Mesenchymal stem cell (in vitro differentiated cells and primary cell): Measurements from ENCODE around the gene TSPAN9.

ENCODE experiments used
- DNase-seq: peaks from one replicate; pipeline ENCODE4 v3.0.0-alpha.2; 2013
- H2AFZ ChIP-seq: one replicate; pipeline ENCODE4 v1.6.1; 2013; ENCODE audit warnings: low read depth, mild to moderate bottlenecking, control low read depth, inconsistent platforms, low read length, moderate library complexity
- H2AK5ac ChIP-seq: 2 replicates; pipeline ENCODE4 v1.6.1; 2013; ENCODE audit warnings: low read length, moderate library complexity, mild to moderate bottlenecking, inconsistent platforms; ENCODE audit not compliant: severe bottlenecking
- H2BK120ac ChIP-seq: one replicate; pipeline ENCODE4 v1.6.1; 2013; ENCODE audit warnings: low read depth, mild to moderate bottlenecking, inconsistent platforms, low read length, moderate library complexity
- H2BK12ac ChIP-seq, 2 experiments: one replicate each; pipeline ENCODE4 v1.6.1; 2013; ENCODE audit warnings: inconsistent platforms in 2 of 2, low read length in 2 of 2, mild to moderate bottlenecking in 2 of 2, moderate library complexity in 2 of 2, control low read depth in 1 of 2
- H2BK15ac ChIP-seq: one replicate; pipeline ENCODE4 v1.6.1; 2013; ENCODE audit warnings: mild to moderate bottlenecking, low read depth, inconsistent platforms; ENCODE audit not compliant: poor library complexity, severe bottlenecking
- H2BK5ac ChIP-seq: 2 replicates; pipeline ENCODE4 v1.6.1; 2013; ENCODE audit warnings: low read depth, mild to moderate bottlenecking, low read length, control low read depth, inconsistent platforms; ENCODE audit not compliant: poor library complexity, severe bottlenecking
- H3K14ac ChIP-seq, 2 experiments: one replicate each; pipeline ENCODE4 v1.6.1; 2013; ENCODE audit warnings: inconsistent platforms in 2 of 2, low read length in 2 of 2, control low read depth in 1 of 2, mild to moderate bottlenecking in 1 of 2, moderate library complexity in 1 of 2
- H3K18ac ChIP-seq, 2 experiments: one replicate each; pipeline ENCODE4 v1.6.1; 2013; ENCODE audit warnings: inconsistent platforms in 2 of 2, low read length in 2 of 2, control low read depth in 1 of 2, low read depth in 1 of 2, mild to moderate bottlenecking in 1 of 2
- H3K23ac ChIP-seq, 2 experiments: one replicate each; pipeline ENCODE4 v1.6.1; 2013; ENCODE audit warnings: inconsistent platforms in 2 of 2, low read length in 2 of 2, mild to moderate bottlenecking in 2 of 2, moderate library complexity in 2 of 2, control low read depth in 1 of 2
- H3K27ac ChIP-seq: 2 replicates; pipeline ENCODE4 v1.5.1; 2013; ENCODE audit warnings: mild to moderate bottlenecking, moderate library complexity, low read length, control low read depth, inconsistent platforms; ENCODE audit not compliant: poor library complexity, severe bottlenecking
- H3K27me3 ChIP-seq, 2 experiments: 2 replicates each; pipeline versions ENCODE4 v1.6.1 to v1.7.0; 2013; ENCODE audit warnings: low read length in 2 of 2, mild to moderate bottlenecking in 2 of 2, moderate library complexity in 2 of 2, control low read depth in 1 of 2, inconsistent platforms in 1 of 2; ENCODE audit not compliant: control insufficient read depth in 1 of 2, insufficient read depth in 1 of 2
- H3K36me3 ChIP-seq, 2 experiments: 2 replicates each; pipeline versions ENCODE4 v1.6.1 to v1.7.0; 2013; ENCODE audit warnings: low read length in 2 of 2, control low read depth in 1 of 2, inconsistent platforms in 1 of 2, low read depth in 1 of 2, mild to moderate bottlenecking in 1 of 2; ENCODE audit not compliant: insufficient read depth in 2 of 2, control insufficient read depth in 1 of 2
- H3K4ac ChIP-seq, 2 experiments: one replicate each; pipeline ENCODE4 v1.6.1; 2013; ENCODE audit warnings: inconsistent platforms in 2 of 2, low read length in 2 of 2, mild to moderate bottlenecking in 2 of 2, moderate library complexity in 2 of 2, control low read depth in 1 of 2, low read depth in 1 of 2
- H3K4me1 ChIP-seq: 2 replicates; pipeline ENCODE4 v1.6.1; 2013; ENCODE audit warnings: low read depth, low read length, control low read depth; ENCODE audit not compliant: control insufficient read depth, insufficient read depth
- H3K4me2 ChIP-seq: 2 replicates; pipeline ENCODE4 v1.6.1; 2013; ENCODE audit warnings: low read length, mild to moderate bottlenecking, inconsistent platforms; ENCODE audit not compliant: poor library complexity, severe bottlenecking
- H3K4me3 ChIP-seq, 2 experiments: 2 replicates each; pipeline versions ENCODE4 v1.5.1 to v1.7.0; 2013; ENCODE audit warnings: low read length in 2 of 2, mild to moderate bottlenecking in 2 of 2, control low read depth in 1 of 2, low read depth in 1 of 2; ENCODE audit not compliant: insufficient read depth in 1 of 2
- H3K79me1 ChIP-seq: replicated peaks from 2 replicates; pipeline ENCODE4 v1.6.1; 2013; ENCODE audit warnings: mild to moderate bottlenecking, control low read depth, low read length, inconsistent platforms; ENCODE audit not compliant: poor library complexity, severe bottlenecking
- H3K9ac ChIP-seq: 2 replicates; pipeline ENCODE4 v1.7.0; 2013; ENCODE audit warnings: mild to moderate bottlenecking, low read length, moderate library complexity
- H3K9me3 ChIP-seq: 2 replicates; pipeline ENCODE4 v1.7.0; 2013; ENCODE audit warnings: mild to moderate bottlenecking, low read length; ENCODE audit not compliant: control insufficient read depth
- H4K8ac ChIP-seq: one replicate; pipeline ENCODE4 v1.6.1; 2013; ENCODE audit warnings: inconsistent platforms, mild to moderate bottlenecking, low read length, moderate library complexity
- H4K91ac ChIP-seq: one replicate; pipeline ENCODE4 v1.6.1; 2013; ENCODE audit warnings: mild to moderate bottlenecking, low read length, inconsistent platforms
- WGBS: methylation state at CpG from one replicate; pipeline ENCODE4 v1.1.7; 2013; ENCODE audit warnings: mixed read lengths; 5-methylcytosine and 5-hydroxymethylcytosine counted together

Gene TSPAN9

DNA sequence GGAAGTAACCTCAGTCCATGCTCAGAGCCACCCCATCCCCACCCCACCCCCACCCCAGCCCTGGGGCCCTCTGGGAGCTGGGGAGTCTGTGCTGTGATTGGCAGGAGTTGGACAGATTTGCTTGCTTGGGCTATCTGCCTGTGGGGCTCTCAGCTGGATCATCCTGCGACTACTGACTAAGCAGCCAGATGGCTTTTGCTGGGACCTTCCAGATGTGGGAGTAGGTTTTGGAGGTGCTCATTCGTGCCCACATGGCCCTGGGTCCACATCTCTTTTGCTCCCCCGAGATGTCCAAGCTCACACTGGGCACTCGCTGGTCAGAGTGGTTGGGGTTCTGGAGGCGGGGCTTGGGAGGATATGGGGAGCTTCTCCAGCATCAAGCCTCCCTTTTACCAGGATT, 138.9 kb downstream of the TSPAN9 start:
- H3K4me3 ChIP-seq: no peak overlapping the region
- no peak overlapping the region for H4K8ac ChIP-seq
- H4K91ac ChIP-seq: no peak overlapping the region
- 79% methylated on average over 2 of the region's 5 CpGs for WGBS
- no peak overlapping the region for H2BK15ac ChIP-seq
- H3K9ac ChIP-seq: no peak overlapping the region
- H3K4me1 ChIP-seq: peaks cover 31% of the 10 kb centered on the region
- H2AFZ ChIP-seq: no peak overlapping the region
- no peak overlapping the region for H3K4me2 ChIP-seq
- H3K9me3 ChIP-seq: no peaks in the 10 kb centered on the region
- no peak for DNase-seq
- H2AK5ac ChIP-seq: peak overlapping the region; percentile 73
- H3K27me3 ChIP-seq: no peaks in the 10 kb centered on the region
- no peak overlapping the region for H3K27ac ChIP-seq
- H3K4ac ChIP-seq: no peak overlapping the region
- H3K36me3 ChIP-seq: peaks cover 0 to 47% of the 10 kb centered on the region in 2 experiments
- H3K14ac ChIP-seq: no peak overlapping the region
- H3K18ac ChIP-seq: peak overlapping the region; percentile 63 to 84
- H2BK5ac ChIP-seq: no peak overlapping the region
- peaks cover 23% of the 10 kb centered on the region for H3K79me1 ChIP-seq
- no peak overlapping the region for H3K23ac ChIP-seq
- H2BK120ac ChIP-seq: no peak overlapping the region
- H2BK12ac ChIP-seq: peak overlapping the region in 1 of 2 experiments; percentile 43

DNA sequence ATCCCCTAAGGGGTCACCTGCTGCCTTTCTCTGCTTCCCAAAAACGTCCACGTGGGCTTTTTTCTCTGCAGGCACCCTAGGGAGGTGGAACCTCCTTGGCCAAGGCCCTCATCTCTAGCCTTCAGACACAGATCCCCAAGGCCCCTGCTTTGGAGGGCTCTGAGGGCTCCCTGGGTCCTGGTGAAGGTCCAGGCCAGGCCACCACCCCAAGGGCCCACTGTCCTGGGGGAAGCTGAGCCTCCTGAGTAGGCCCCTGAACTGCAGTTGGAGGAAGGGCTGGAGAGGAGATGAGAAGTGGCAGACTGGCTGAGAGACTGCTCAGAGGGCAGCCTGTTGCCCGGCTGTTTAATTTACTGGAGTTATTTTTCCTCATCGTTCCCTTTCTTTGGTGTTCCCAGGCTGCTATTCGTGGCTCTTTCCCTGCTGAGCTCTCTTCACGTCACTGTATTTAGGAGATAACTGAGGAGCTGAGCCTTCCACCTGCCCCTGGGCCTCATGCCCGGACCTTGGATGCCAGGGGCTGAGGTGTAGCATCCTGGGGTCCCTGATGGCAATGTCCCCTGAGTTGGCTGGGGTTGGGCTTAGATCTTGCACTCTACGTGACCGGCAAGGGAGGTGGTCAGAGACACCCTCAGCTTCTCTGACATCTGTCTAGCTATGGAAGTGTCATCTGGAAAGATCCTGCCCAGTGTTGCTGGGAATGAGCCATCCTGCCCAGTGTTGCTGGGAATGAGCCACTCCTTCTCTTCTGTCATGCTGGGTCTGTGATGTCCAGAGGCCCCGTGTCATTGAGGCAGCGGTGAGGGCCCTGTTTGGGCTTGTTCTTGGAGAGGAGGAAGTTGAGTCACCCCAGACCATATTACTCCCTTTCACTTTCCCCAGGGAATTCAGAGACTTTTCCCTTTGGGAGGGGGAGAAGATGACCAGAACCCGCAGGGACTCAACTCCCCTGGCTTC, 139.8 kb downstream of the TSPAN9 start:
- 93% methylated on average over 9 of the region's 12 CpGs for WGBS
- no peak overlapping the region for H2AFZ ChIP-seq
- H3K4me2 ChIP-seq: no peak overlapping the region
- peak overlapping the region; percentile 64 for H2BK15ac ChIP-seq
- DNase-seq: peak; percentile 92
- peaks cover 23% of the 10 kb centered on the region for H3K79me1 ChIP-seq
- peak overlapping the region; percentile 22 for H4K8ac ChIP-seq
- H3K14ac ChIP-seq: peak overlapping the region in 1 of 2 experiments; percentile 53
- H3K36me3 ChIP-seq: peaks cover 0 to 47% of the 10 kb centered on the region in 2 experiments
- no peaks in the 10 kb centered on the region for H3K27me3 ChIP-seq
- no peak overlapping the region for H2BK5ac ChIP-seq
- H3K4me3 ChIP-seq: no peak overlapping the region
- no peak overlapping the region for H4K91ac ChIP-seq
- H2AK5ac ChIP-seq: peak overlapping the region; percentile 73
- H3K4me1 ChIP-seq: peaks cover 31% of the 10 kb centered on the region
- peak overlapping the region in 1 of 2 experiments; percentile 67 for H3K23ac ChIP-seq
- peak overlapping the region; percentile 72 to 94 for H3K18ac ChIP-seq
- H2BK12ac ChIP-seq: peak overlapping the region; percentile 43 to 87
- H3K9ac ChIP-seq: no peak overlapping the region
- H2BK120ac ChIP-seq: peak overlapping the region; percentile 74
- H3K27ac ChIP-seq: no peak overlapping the region
- no peaks in the 10 kb centered on the region for H3K9me3 ChIP-seq
- peak overlapping the region; percentile 67 to 74 for H3K4ac ChIP-seq

- H2BK5ac ChIP-seq: no peak overlapping the region
- H3K9me3 ChIP-seq: no peaks in the 10 kb centered on the region
- peak overlapping the region; percentile 14 for H4K91ac ChIP-seq
- H3K14ac ChIP-seq: peak overlapping the region in 1 of 2 experiments; percentile 53
- H3K27ac ChIP-seq: no peak overlapping the region
- H3K9ac ChIP-seq: no peak overlapping the region
- no peak overlapping the region for H2AK5ac ChIP-seq
- H3K18ac ChIP-seq: peak overlapping the region; percentile 35 to 44
- no peak overlapping the region for H2AFZ ChIP-seq
- H3K4me2 ChIP-seq: no peak overlapping the region
- H2BK120ac ChIP-seq: no peak overlapping the region
- H4K8ac ChIP-seq: peak overlapping the region; percentile 8
- no peak overlapping the region for H3K23ac ChIP-seq
- no peak overlapping the region for H3K4me3 ChIP-seq
- peaks cover 31% of the 10 kb centered on the region for H3K4me1 ChIP-seq
- 89% methylated on average over 4 of the region's 4 CpGs for WGBS
- H3K27me3 ChIP-seq: no peaks in the 10 kb centered on the region
- peak overlapping the region in 1 of 2 experiments; percentile 45 for H2BK12ac ChIP-seq
- peaks cover 24% of the 10 kb centered on the region for H3K79me1 ChIP-seq
- no peak overlapping the region for H2BK15ac ChIP-seq
- DNase-seq: no peak
- no peak overlapping the region for H3K4ac ChIP-seq
- peaks cover 0 to 48% of the 10 kb centered on the region in 2 experiments for H3K36me3 ChIP-seq
Observed at GRCh38 chr12:3217683-3218079, 140.5 kb downstream of the TSPAN9 start.
